22Rv1 (cell line): ENCODE results near the gene PADI3.

Experiments used
- H3K27ac ChIP-seq: fragments of 450-650 bp; 2 replicates; pipeline ENCODE4 v1.5.1; 2017
- CTCF ChIP-seq: fragments of 450-650 bp; IDR thresholded peaks from 2 replicates; pipeline ENCODE4 v1.5.1; 2017; ENCODE audit warnings: mild to moderate bottlenecking
- ZFX ChIP-seq: fragments of 450-650 bp; IDR thresholded peaks from 2 replicates; pipeline ENCODE4 v1.6.1; 2017; ENCODE audit warnings: antibody characterized with exemption, borderline replicate concordance

PADI3 gene

DNA sequence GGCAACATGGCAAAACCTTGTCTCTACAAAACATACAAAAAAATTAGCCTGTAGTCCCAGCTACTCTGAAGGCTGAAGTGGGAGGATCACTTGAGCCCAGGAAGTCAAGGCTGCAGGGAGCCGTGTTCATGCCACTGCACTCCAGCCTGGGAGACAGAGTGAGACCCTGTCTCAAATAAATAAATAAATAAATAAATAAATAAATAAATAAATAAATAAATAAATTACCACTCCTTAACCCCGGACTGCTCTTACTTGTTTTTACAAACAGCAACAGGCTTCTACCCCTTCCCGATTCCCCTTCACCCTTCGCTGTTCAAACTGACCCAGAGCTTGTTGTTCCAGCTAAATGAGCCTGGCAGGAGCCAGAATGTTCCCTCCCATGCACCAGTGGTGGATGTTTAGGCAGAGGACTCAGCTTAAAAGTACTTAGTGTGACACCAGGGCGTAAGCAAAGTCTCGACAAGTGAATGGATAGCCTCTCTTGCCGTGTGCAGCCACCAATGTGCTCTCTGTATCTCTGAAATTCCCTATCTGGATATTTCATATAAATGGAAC is 21.5 kb upstream of the PADI3 start:
- H3K27ac ChIP-seq: no peak overlapping the region
- TF ChIP-seq ZFX (no peak), CTCF (no peak)

- no peak overlapping the region for H3K27ac ChIP-seq
- TF ChIP-seq ZFX (no peak), CTCF (no peak)
Measured at GRCh38 chr1:17228619-17229018, 20.3 kb upstream of the PADI3 start.

- H3K27ac ChIP-seq: no peak overlapping the region
- TF ChIP-seq ZFX (no peak), CTCF (no peak)
Measured at GRCh38 chr1:17229379-17229778, 19.5 kb upstream of the PADI3 start.

DNA sequence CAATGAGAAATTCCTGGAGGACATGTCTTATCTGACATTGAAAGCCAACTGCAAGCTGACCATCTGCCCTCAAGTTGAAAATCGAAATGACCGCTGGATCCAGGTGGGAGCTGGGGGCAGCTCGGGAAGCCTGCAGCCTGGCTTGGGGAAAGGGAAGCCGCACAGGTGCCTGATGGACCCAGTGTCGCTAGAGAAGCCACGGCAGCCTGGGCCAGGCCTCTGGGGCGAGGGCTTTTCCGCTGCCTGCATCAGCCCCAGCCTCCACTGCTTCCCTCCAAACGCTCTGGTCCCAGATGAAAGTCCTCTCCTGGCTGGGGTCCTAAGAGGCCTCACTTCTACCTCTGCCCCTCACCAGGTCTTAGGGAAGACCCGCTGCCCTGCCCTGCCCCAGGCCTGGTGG is 18.8 kb upstream of the PADI3 start:
- no peak overlapping the region for H3K27ac ChIP-seq
- TF ChIP-seq ZFX (no peak), CTCF (no peak)

DNA sequence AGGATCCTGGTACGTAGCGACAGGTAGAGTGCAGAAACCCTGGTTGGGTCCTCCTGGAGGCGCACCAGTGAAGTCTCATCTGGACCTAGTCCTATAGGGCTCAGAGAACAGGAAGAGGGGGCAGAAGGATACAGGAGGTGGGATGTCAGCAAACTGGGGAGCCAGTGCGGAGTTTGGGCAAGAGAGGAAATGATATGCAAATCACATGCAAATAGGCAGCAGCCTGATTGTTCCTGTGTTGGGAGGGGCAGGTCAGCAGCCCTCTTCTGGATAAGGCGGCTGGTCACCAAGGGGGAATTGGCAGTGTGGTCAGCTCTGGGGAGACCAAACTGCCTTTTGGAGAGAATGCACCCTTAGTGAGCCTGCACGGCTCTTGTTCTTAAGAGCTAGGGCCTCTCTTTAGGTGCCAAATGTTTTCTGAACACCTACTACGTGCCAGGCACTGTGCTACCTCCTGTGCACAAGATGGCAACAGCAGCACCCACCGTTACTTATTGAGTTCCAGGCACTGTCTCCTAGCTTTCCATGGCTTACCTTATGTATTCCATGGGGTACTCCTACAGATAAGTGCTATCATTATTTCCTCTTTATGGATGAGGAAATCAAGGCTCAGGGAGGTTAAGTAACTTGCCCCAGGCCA is 18.1 kb upstream of the PADI3 start:
- no peak overlapping the region for H3K27ac ChIP-seq
- TF ChIP-seq ZFX (no peak), CTCF (no peak)

DNA sequence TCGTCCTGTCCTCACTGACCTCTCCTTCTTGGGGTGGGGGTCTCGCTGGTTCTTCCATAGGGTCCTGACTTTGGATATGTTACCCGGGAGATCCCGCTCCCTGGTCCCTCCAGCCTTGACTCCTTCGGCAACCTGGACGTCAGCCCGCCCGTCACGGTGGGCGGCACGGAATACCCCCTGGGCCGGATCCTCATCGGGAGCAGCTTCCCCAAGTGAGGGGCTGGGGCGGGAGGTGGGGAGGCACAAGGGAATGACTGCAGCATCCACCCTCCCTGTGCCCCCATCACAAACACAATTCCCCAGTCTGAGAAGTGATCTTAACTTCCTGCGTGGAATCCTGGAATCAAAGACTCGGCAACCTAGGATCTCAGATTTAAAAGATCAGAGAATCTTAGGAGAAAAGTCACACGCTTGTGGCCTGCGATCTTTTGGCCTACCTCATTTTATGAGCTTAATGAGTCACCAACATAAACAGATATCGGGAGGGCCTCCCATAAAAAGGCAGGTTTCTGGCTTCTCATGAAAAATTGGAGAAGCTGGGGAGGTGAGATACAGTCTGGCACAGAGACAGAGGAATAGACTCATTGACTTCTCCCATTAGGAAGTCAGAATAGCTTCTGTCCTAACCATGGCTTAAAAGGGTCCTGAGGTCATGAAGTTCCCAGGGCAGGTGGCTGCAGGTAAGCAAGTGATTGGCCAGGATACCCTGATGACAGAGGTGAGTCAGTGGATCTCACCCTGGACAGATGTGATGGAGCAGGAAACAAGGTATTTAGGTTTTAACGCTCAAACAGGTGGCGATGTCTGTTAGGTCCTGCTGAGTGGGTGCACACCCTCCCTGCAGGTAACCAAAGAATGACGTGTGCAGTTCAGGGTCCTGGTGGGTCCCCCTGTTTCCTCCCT is 15.9 kb upstream of the PADI3 start:
- H3K27ac ChIP-seq: no peak overlapping the region
- TF ChIP-seq CTCF: no peak
- TF ChIP-seq ZFX: no peak
